Measurements from ENCODE around the gene BICDL1. TPM values are rescaled to one million over a fixed set of nuclear protein-coding genes. Genes with fewer than 3 reads are reported as not detected.
"Not testable (repeated sequence)": the region's sequence is repeated elsewhere in the genome, so short reads cannot be mapped to it uniquely, and the experiment has no call there.

Gene BICDL1
- total RNA-seq, 2 donors from 2014 or later: 0.51 to 0.57 TPM

DNA sequence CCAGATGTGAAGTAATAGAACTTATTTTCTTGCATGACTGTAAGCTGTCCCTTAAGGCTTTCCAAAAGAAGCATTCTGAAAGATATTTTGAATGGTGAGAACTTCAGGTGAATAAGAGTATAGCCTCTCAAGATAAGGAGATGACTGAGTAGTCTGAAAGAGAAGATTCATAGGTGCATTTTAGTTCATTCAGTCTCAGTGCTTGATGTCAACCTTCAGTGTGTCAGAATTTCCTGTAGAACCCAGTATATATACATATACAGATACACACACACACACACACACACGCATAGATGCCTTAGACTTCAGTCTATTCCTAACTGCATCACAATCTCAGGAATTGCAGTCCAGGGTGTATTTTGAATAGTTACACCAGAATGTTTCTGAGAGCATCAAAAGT lies 7.4 kb downstream of the BICDL1 start:
- intact Hi-C loops (cut with DNase I): no loop called here
- DNase-seq (ENCODE audit: low spot score): no peak

DNA sequence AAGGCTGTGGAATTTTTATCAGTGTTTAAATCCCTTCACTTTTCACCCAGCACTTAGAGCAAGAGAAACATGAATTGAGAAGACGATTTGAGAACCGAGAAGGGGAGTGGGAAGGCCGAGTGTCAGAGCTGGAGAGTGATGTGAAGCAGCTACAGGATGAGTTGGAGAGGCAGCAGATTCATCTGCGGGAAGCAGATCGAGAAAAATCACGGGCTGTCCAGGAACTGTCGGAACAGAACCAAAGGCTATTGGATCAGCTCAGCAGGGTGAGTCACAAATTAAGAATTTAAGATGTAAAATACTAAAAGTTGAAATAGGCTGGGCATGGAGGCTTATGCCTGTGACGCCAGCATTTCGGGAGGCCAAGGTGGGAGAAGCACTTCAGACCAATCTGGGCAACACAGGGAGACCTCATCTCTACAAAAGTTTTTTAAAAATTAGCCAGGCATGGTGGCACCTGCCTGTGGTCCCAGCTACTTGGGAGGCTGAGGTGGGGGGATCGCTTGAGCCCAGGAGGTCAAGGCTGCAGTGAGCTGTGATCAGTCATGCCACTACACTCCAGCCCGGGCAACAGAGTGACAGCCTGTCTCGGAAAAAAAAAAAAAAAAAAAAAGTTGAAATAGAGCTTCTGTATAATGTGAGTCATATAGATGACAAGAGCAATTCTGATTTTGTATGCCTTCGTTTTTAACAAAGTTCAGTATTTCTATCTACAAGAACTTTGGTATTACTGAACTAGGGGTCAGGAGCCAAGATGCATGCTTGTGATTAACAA lies 9.6 kb downstream of the BICDL1 start:
- intact Hi-C loops (cut with DNase I): no loop called here

GRCh38 chr12:120000556-120000955 lies 11.5 kb downstream of the BICDL1 start:
- DNase-seq (ENCODE audit: low spot score): no peak
- intact Hi-C loops (cut with DNase I): no loop called here

More for the DNA sequence above, 9.6 kb downstream of the BICDL1 start:
- no peak for DNase-seq (ENCODE audit: low spot score)

- intact Hi-C loops (cut with DNase I): no loop called here
- DNase-seq (ENCODE audit: low spot score): no peak
These were observed 17.4 kb downstream of the BICDL1 start for GRCh38 chr12:120006258-120006975.

GRCh38 chr12:120007272-120007671 lies 18.2 kb downstream of the BICDL1 start:
- DNase-seq (ENCODE audit: low spot score): no peak
- intact Hi-C loops (cut with DNase I): no loop called here

- no peak for DNase-seq (ENCODE audit: low spot score)
- intact Hi-C loops (cut with DNase I): no loop called here
These were observed 21.7 kb downstream of the BICDL1 start for GRCh38 chr12:120010661-120011230.

GRCh38 chr12:120012067-120012621 lies 23.1 kb downstream of the BICDL1 start:
- no peak for DNase-seq (ENCODE audit: low spot score)
- intact Hi-C loops (cut with DNase I): no loop called here

DNA sequence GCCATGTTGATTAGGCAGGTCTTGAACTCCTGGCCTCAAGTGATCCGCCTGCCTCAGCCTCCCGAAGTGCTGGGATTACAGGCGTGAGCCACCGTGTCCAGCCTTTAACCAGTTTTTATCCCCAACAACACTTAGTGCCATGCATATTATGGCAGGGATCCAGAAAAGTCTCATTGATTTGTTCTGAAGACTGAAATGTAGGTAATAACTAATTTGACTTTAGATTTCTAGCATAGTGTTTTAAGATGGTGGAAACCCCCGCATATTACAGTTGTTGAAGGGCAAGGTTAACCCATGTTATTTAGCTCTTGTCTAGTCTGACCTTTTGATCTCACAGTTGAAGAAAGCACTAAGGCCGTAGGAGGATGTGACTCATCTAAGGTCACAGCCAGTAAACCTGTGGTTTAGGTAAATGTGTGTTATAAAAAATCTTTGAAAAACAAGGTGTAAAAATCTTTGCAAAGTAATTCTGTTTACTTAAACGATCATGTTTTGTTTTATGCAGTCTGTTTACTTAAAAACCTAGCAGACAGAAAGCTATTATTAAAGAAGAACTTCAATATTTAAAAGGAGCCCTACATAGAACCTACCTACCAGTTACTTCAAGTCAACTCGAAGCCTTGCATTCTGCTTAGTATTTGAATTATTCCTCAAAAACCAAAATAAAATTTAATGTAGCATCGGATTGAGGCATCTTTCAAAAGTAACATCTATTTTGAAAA lies 24.8 kb downstream of the BICDL1 start:
- intact Hi-C loops (cut with DNase I): no loop called here
- DNase-seq (ENCODE audit: low spot score): no peak

DNA sequence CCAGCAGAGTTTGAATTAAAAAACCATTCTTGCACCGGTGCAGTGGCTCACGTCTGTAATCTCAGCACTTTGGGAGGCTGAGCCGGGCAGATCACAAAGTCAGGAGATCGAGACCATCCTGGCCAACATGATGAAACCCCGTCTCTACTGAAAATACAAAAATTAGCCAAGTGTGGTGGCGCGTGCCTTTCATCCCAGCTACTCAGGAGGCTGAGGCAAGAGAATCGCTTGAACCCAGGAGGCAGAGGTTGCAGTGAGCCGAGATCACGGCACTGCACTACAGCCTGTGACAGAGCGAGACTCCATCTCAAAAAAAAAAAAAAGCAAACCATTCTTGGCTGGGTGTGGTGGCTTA lies 25.3 kb downstream of the BICDL1 start:
- intact Hi-C loops (cut with DNase I); DNase-seq (ENCODE audit: low spot score): not testable (repeated sequence)

- intact Hi-C loops (cut with DNase I): no loop called here
- DNase-seq (ENCODE audit: low spot score): no peak
These were observed 26.3 kb downstream of the BICDL1 start for GRCh38 chr12:120015313-120015712.

GRCh38 chr12:120016199-120016598 lies 27.2 kb downstream of the BICDL1 start:
- intact Hi-C loops (cut with DNase I); DNase-seq (ENCODE audit: low spot score): not testable (repeated sequence)

DNA sequence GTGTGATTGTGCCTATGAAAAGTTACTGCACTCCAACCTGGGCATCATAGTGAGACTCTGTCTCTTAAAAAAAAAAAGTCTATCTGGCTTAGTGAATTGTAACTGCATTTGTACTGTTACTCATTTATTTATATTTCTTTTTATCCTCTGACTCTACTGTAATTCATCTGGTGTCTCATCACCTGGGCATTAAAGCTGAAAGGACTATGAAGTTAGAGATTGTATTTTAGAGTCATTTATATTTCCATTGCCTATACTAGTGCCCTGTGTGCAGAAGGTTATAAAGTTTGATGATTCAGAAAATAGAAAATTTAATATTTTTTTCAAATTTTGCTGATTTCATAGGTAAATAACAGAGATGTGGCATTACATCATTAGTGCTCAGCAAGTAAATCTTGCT lies 30.2 kb downstream of the BICDL1 start:
- DNase-seq (ENCODE audit: low spot score): no peak
- intact Hi-C loops (cut with DNase I): no loop called here

DNA sequence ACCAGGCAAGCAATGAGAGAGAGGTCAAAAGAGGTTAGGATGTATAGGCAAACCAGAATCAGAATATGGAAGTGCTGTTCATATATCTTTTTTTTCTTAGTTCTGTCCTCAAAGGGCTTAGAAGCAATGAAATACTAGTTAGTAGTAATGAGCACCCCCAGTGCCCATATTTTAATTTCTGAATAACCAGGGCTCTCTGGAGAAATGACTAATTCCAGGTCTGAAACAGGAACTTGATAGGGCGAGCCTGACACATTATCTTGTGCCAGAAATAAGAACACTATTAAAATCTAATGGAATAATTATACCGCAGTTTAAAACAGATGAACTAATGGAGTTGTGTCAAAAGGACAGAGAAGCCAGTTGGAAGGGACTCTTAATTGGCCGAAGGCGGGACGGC lies 30.9 kb downstream of the BICDL1 start:
- intact Hi-C loops (cut with DNase I): no loop called here
- DNase-seq (ENCODE audit: low spot score): no peak

DNA sequence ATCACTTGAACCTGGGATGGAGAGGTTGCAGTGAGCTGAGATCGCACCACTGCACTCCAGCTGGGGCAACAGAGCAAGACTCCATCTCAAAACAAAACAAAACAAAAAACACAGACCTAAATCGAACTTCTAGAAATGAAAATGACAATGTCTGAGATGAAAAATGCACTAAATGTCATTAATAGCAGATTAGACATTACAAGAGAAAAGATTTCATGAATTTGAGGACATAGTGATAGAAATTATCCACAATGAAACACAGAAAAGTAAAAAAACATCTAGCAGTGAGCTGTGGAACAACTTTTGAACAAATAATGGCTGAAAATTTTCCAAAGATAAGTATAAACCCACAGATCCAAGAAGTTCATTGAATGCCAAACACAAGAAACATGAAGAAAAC lies 35.2 kb downstream of the BICDL1 start:
- no peak for DNase-seq (ENCODE audit: low spot score)
- intact Hi-C loops (cut with DNase I): no loop called here

DNA sequence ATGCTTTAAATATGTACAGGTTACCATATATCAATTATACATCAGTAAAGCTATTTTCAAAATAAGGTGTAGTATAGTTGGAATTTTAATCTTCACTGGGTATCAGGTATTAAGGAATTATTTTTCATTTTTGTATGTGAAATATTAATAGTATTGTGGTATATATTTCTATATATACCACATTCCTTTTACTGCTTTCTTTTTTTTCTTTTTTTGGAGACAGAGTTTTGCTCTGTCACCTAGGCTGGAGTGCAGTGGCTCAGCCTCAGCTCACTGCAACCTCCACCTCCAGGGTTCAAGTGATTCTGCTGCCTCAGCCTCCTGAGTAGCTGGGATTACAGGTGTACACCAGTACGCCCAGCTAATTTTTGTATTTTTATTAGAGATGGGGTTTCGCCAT lies 36.6 kb downstream of the BICDL1 start:
- intact Hi-C loops (cut with DNase I): no loop called here
- DNase-seq (ENCODE audit: low spot score): no peak

GRCh38 chr12:120032242-120032641 lies 43.2 kb downstream of the BICDL1 start:
- DNase-seq (ENCODE audit: low spot score): no peak
- intact Hi-C loops (cut with DNase I): no loop called here

DNA sequence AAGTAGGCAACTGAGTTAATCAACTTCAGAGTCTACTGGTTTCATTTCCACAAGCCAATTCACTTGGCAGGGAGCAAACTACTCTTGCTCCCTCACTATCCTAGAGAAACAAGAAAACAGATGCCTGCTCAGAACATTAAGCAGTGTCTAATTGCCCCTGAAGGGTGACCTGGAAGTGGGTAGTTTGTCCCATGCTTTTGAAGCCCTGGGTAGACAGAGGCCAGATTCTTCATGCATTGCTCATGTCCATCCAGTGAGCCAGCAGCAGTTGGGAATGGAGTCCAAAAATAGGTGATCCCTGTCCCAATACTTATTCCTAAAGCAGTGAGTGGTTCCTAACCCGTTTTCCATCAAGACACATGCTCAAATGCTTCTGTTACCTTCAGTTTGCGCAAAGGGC lies 48.8 kb downstream of the BICDL1 start:
- no peak for DNase-seq (ENCODE audit: low spot score)
- intact Hi-C loops (cut with DNase I): no loop called here

GRCh38 chr12:120039711-120040110 lies 50.7 kb downstream of the BICDL1 start:
- intact Hi-C loops (cut with DNase I): no loop called here
- DNase-seq (ENCODE audit: low spot score): no peak

- DNase-seq (ENCODE audit: low spot score): no peak
- intact Hi-C loops (cut with DNase I): no loop called here
These were observed 52.6 kb downstream of the BICDL1 start for GRCh38 chr12:120041386-120042231.
